ENCODE measurements around the gene PLA2G4E.

Gene PLA2G4E

DNA sequence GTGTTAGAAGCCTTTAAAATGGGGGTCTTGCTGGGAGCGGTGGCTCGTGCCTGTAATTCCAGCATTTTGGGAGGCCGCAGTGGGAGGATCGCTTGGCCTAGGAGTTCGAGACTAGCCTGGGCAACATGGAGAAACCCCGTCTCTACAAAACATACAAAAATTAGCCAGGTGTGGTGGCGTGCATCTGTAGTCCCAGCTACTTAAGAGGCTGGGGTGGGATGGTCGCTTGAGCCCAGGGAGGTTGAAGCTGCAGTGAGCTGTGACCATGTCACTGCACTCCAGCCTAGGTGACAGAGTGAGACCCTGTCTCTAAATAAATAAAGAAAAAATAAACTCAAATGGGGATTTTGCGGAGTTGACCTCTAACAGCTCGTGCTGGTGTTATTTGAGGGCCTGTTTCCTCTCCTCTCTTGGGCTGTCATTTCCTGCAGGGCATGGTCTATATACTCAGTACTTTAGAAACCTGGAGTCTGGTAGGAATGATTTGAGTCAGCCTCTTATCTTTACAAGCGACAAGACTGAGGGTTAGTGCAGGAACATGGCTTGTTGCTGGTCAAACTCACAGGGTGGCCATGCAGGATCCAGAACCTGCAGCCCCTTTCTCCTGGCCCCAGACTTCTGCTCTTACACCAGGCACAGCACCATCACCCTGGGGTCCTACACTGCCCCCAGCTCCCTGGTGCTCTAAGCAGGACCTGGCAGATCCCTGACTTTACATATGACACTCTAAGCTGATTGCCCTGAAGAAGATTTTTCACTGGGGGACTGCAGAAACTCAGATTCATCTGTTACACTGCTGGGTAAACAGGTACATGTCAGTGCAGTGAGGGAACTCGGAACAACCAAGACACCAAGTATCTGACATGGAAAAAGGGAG lies 63.6 kb downstream of the PLA2G4E start:
- Histone ChIP-seq H3K4me3 (ENCODE audit: insufficient read depth in 1 of 2, low read depth in 1 of 2, low read length in 2 of 2) (no peak overlapping the region), H3K27me3 (ENCODE audit: control insufficient read depth in 1 of 2, insufficient read depth in 1 of 2, low read length in 2 of 2) (no peaks in the 10 kb centered on the region), H3K4me1 (ENCODE audit: control insufficient read depth, insufficient read depth, low read depth, low read length) (peaks cover 25% of the 10 kb centered on the region), H2BK12ac (ENCODE audit: low read length in 2 of 2) (no peak overlapping the region), H3K27ac (ENCODE audit: low read length, poor library complexity, severe bottlenecking) (no peak overlapping the region), H3K79me1 (replicated peaks; ENCODE audit: low read length, poor library complexity, severe bottlenecking) (peaks cover 7% of the 10 kb centered on the region), H3K9me3 (ENCODE audit: control insufficient read depth, low read length) (no peaks in the 10 kb centered on the region), H3K9ac (ENCODE audit: low read length) (no peak overlapping the region), H3K4ac (ENCODE audit: low read depth in 1 of 2, low read length in 2 of 2) (no peak overlapping the region), H2BK5ac (ENCODE audit: low read depth, low read length, poor library complexity, severe bottlenecking) (no peak overlapping the region), H3K36me3 (ENCODE audit: control insufficient read depth in 1 of 2, insufficient read depth in 2 of 2, low read depth in 1 of 2, low read length in 2 of 2) (peaks cover 14 to 30% of the 10 kb centered on the region in 2 experiments), H3K23ac (ENCODE audit: low read length in 2 of 2) (no peak overlapping the region), H3K18ac (ENCODE audit: low read depth in 1 of 2, low read length in 2 of 2) (peak overlapping the region in 1 of 2 experiments; percentile 61), H4K91ac (ENCODE audit: low read length) (no peak overlapping the region), H2AK5ac (ENCODE audit: low read length, severe bottlenecking) (peak overlapping the region; percentile 63), H2AFZ (ENCODE audit: low read depth, low read length) (no peak overlapping the region), H2BK120ac (ENCODE audit: low read depth, low read length) (no peak overlapping the region), H3K14ac (ENCODE audit: low read length in 2 of 2) (no peak overlapping the region), H3K4me2 (ENCODE audit: low read length, poor library complexity, severe bottlenecking) (no peak overlapping the region), H4K8ac (ENCODE audit: low read length) (no peak overlapping the region), H2BK15ac (ENCODE audit: low read depth, poor library complexity, severe bottlenecking) (no peak overlapping the region)
- 58% methylated on average over 10 of the region's 12 CpGs for WGBS
- peak; percentile 70 for DNase-seq

DNA sequence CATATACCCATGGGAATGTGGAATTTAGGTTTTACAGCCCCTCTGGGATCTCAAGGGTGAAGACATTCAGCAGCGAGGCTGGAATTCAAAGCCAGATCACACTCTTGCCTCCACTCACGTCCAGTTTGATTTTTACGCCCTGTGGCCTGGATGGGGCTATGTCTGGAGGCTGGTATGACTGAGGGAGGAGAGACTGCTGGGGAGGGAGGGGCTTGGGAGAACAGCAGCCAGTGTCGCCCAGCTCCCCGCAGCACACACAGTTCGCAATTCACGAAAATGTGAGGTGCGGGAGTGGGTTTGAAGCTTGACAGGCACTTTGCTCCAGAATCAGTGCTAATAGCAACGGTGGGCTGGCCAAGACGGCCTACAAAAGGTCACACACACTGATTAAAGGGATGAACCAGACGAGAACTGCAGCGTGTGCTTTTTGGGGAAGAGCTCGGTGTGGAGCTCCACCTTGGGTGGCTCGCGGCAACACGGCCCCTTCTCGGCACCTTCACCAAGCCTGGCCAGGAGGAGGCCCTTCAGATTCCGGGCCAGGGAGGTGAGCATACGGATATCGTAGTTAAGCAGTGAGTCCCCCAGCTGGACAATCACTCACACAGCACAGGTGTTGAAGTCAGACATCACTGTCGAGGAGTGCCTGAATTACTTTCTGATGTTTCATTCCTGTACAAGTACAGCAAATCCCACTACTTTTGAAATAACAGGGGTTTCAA lies 64.9 kb downstream of the PLA2G4E start:
- H3K23ac ChIP-seq (ENCODE audit: low read length in 2 of 2), result peak overlapping the region in 1 of 2 experiments; percentile 3
- H2AFZ ChIP-seq (ENCODE audit: low read depth, low read length), result no peak overlapping the region
- H3K4me2 ChIP-seq (ENCODE audit: low read length, poor library complexity, severe bottlenecking), result no peak overlapping the region
- H3K27ac ChIP-seq (ENCODE audit: low read length, poor library complexity, severe bottlenecking), result peak overlapping the region; percentile 0
- peaks cover 20 to 38% of the 10 kb centered on the region in 2 experiments for H3K36me3 ChIP-seq (ENCODE audit: control insufficient read depth in 1 of 2, insufficient read depth in 2 of 2, low read depth in 1 of 2, low read length in 2 of 2)
- no peak overlapping the region for H4K91ac ChIP-seq (ENCODE audit: low read length)
- peak overlapping the region in 1 of 2 experiments; percentile 14 for H2BK12ac ChIP-seq (ENCODE audit: low read length in 2 of 2)
- DNase-seq, result no peak
- WGBS, result 51% methylated on average over 21 of the region's 21 CpGs
- H3K9me3 ChIP-seq (ENCODE audit: control insufficient read depth, low read length), result no peaks in the 10 kb centered on the region
- peak overlapping the region; percentile 20 for H3K9ac ChIP-seq (ENCODE audit: low read length)
- H3K4me3 ChIP-seq (ENCODE audit: insufficient read depth in 1 of 2, low read depth in 1 of 2, low read length in 2 of 2), result no peak overlapping the region
- H2BK15ac ChIP-seq (ENCODE audit: low read depth, poor library complexity, severe bottlenecking), result no peak overlapping the region
- peaks cover 31% of the 10 kb centered on the region for H3K4me1 ChIP-seq (ENCODE audit: control insufficient read depth, insufficient read depth, low read depth, low read length)
- H3K27me3 ChIP-seq (ENCODE audit: control insufficient read depth in 1 of 2, insufficient read depth in 1 of 2, low read length in 2 of 2), result no peaks in the 10 kb centered on the region
- no peak overlapping the region for H2BK120ac ChIP-seq (ENCODE audit: low read depth, low read length)
- H2BK5ac ChIP-seq (ENCODE audit: low read depth, low read length, poor library complexity, severe bottlenecking), result no peak overlapping the region
- H4K8ac ChIP-seq (ENCODE audit: low read length), result peak overlapping the region; percentile 45
- H3K4ac ChIP-seq (ENCODE audit: low read depth in 1 of 2, low read length in 2 of 2), result peak overlapping the region in 1 of 2 experiments; percentile 48
- H2AK5ac ChIP-seq (ENCODE audit: low read length, severe bottlenecking), result peak overlapping the region; percentile 27
- peaks cover 14% of the 10 kb centered on the region for H3K79me1 ChIP-seq (replicated peaks; ENCODE audit: low read length, poor library complexity, severe bottlenecking)
- no peak overlapping the region for H3K14ac ChIP-seq (ENCODE audit: low read length in 2 of 2)
- peak overlapping the region in 1 of 2 experiments; percentile 58 for H3K18ac ChIP-seq (ENCODE audit: low read depth in 1 of 2, low read length in 2 of 2)

DNA sequence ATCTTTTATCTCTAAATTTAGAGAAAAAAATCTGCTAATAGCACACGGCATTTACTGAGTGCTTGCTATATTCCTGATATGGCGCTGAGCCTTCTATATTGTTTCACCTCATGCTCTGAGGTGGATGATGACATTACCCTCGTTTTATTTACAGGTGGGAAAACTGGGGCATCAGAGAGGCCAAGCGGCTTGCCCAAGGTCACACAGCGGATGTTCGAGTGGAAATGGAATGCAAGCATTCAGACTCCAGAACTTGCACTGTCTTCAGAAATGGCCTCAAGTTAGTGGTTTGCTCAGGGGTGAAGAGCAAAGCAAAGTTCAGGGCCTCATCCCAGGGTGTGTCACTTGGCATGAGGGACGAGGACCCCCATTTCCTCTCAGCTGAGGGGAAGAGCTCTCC lies 65.7 kb downstream of the PLA2G4E start:
- 98% methylated on average over 7 of the region's 7 CpGs for WGBS
- no peak for DNase-seq
- H3K79me1 ChIP-seq (replicated peaks; ENCODE audit: low read length, poor library complexity, severe bottlenecking), result peaks cover 14% of the 10 kb centered on the region

DNA sequence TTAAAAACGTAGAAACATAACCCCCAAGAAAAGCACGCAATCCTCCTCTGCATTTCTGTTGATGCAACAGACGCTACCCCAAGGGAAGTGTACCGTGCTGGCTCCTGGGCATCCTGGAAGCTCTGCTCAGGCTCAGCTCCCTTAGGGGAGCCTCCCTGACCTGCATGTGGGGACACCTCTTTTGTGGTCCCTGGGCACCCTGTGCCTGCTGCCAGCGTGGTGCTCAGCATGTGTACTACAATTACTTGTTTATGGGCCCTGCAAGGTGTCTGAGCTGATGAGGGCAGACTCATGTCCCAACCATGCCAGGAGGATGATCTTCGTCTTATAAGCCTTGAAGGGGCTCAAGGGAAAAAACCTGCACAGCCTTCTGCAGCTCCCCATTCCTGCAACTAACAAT lies 66.8 kb downstream of the PLA2G4E start:
- Histone ChIP-seq H3K27ac (ENCODE audit: low read length, poor library complexity, severe bottlenecking) (no peak overlapping the region), H3K36me3 (ENCODE audit: control insufficient read depth in 1 of 2, insufficient read depth in 2 of 2, low read depth in 1 of 2, low read length in 2 of 2) (peaks cover 20 to 36% of the 10 kb centered on the region in 2 experiments), H2AK5ac (ENCODE audit: low read length, severe bottlenecking) (no peak overlapping the region), H3K27me3 (ENCODE audit: control insufficient read depth in 1 of 2, insufficient read depth in 1 of 2, low read length in 2 of 2) (no peaks in the 10 kb centered on the region), H3K14ac (ENCODE audit: low read length in 2 of 2) (no peak overlapping the region), H3K23ac (ENCODE audit: low read length in 2 of 2) (no peak overlapping the region), H2BK12ac (ENCODE audit: low read length in 2 of 2) (no peak overlapping the region), H2BK120ac (ENCODE audit: low read depth, low read length) (no peak overlapping the region), H2BK5ac (ENCODE audit: low read depth, low read length, poor library complexity, severe bottlenecking) (no peak overlapping the region), H3K4me2 (ENCODE audit: low read length, poor library complexity, severe bottlenecking) (no peak overlapping the region), H3K4ac (ENCODE audit: low read depth in 1 of 2, low read length in 2 of 2) (no peak overlapping the region), H4K91ac (ENCODE audit: low read length) (no peak overlapping the region), H2AFZ (ENCODE audit: low read depth, low read length) (no peak overlapping the region), H3K18ac (ENCODE audit: low read depth in 1 of 2, low read length in 2 of 2) (no peak overlapping the region), H3K4me3 (ENCODE audit: insufficient read depth in 1 of 2, low read depth in 1 of 2, low read length in 2 of 2) (no peak overlapping the region), H4K8ac (ENCODE audit: low read length) (peak overlapping the region; percentile 7), H3K9me3 (ENCODE audit: control insufficient read depth, low read length) (no peaks in the 10 kb centered on the region), H2BK15ac (ENCODE audit: low read depth, poor library complexity, severe bottlenecking) (no peak overlapping the region), H3K79me1 (replicated peaks; ENCODE audit: low read length, poor library complexity, severe bottlenecking) (peaks cover 14% of the 10 kb centered on the region), H3K4me1 (ENCODE audit: control insufficient read depth, insufficient read depth, low read depth, low read length) (peaks cover 37% of the 10 kb centered on the region), H3K9ac (ENCODE audit: low read length) (no peak overlapping the region)
- DNase-seq, result no peak
- 96% methylated on average over 6 of the region's 6 CpGs for WGBS

More for the DNA sequence above, 65.7 kb downstream of the PLA2G4E start:
- Histone ChIP-seq H3K4ac (ENCODE audit: low read depth in 1 of 2, low read length in 2 of 2) (no peak overlapping the region), H3K4me1 (ENCODE audit: control insufficient read depth, insufficient read depth, low read depth, low read length) (peaks cover 35% of the 10 kb centered on the region), H3K14ac (ENCODE audit: low read length in 2 of 2) (no peak overlapping the region), H3K4me2 (ENCODE audit: low read length, poor library complexity, severe bottlenecking) (no peak overlapping the region), H2AFZ (ENCODE audit: low read depth, low read length) (no peak overlapping the region), H3K4me3 (ENCODE audit: insufficient read depth in 1 of 2, low read depth in 1 of 2, low read length in 2 of 2) (no peak overlapping the region), H4K8ac (ENCODE audit: low read length) (no peak overlapping the region), H2BK120ac (ENCODE audit: low read depth, low read length) (no peak overlapping the region), H3K27ac (ENCODE audit: low read length, poor library complexity, severe bottlenecking) (no peak overlapping the region), H2BK12ac (ENCODE audit: low read length in 2 of 2) (no peak overlapping the region), H3K18ac (ENCODE audit: low read depth in 1 of 2, low read length in 2 of 2) (no peak overlapping the region), H2AK5ac (ENCODE audit: low read length, severe bottlenecking) (no peak overlapping the region), H3K27me3 (ENCODE audit: control insufficient read depth in 1 of 2, insufficient read depth in 1 of 2, low read length in 2 of 2) (no peaks in the 10 kb centered on the region), H3K9me3 (ENCODE audit: control insufficient read depth, low read length) (no peaks in the 10 kb centered on the region), H2BK15ac (ENCODE audit: low read depth, poor library complexity, severe bottlenecking) (no peak overlapping the region), H3K9ac (ENCODE audit: low read length) (no peak overlapping the region), H2BK5ac (ENCODE audit: low read depth, low read length, poor library complexity, severe bottlenecking) (no peak overlapping the region), H3K36me3 (ENCODE audit: control insufficient read depth in 1 of 2, insufficient read depth in 2 of 2, low read depth in 1 of 2, low read length in 2 of 2) (peaks cover 20 to 38% of the 10 kb centered on the region in 2 experiments), H4K91ac (ENCODE audit: low read length) (no peak overlapping the region), H3K23ac (ENCODE audit: low read length in 2 of 2) (no peak overlapping the region)

Data from mesenchymal stem cell (in vitro differentiated cells and primary cell).